Umbilical cord (tissue), 1 donor: ENCODE results near the gene P2RX5. TPM values are rescaled to one million over a fixed set of nuclear protein-coding genes. Genes with fewer than 3 reads are reported as not detected.

Source experiments
- total RNA-seq: library from RNA; depleted of rRNA; stranded (reverse); fragments of >200 nt; gene quantifications from one replicate; pipeline ENCODE4 v1.2.3, GENCODE V29; 2014; ENCODE audit warnings: low replicate concordance; ENCODE audit not compliant: insufficient read depth

P2RX5 gene
- total RNA-seq, 1 donor from 2014 or later: 0.24 TPM

Other genes with a start within 250 kb of the P2RX5 start
- gene SPATA22, start 224.3 kb downstream of the P2RX5 start, total RNA-seq: 1.2 TPM
- 6.3 TPM for gene ASPA, start 220.2 kb downstream of the P2RX5 start, total RNA-seq
- 8.9 TPM for gene TRPV3, start 138.3 kb downstream of the P2RX5 start, total RNA-seq
- gene TRPV1, start 86.7 kb downstream of the P2RX5 start, total RNA-seq: 25.5 TPM
- 9.4 TPM for gene SHPK, start 59.9 kb downstream of the P2RX5 start, total RNA-seq
- gene CTNS, start 59.4 kb downstream of the P2RX5 start, total RNA-seq: 12.0 TPM
- 59.0 TPM for gene TAX1BP3, start 27.6 kb downstream of the P2RX5 start, total RNA-seq
- gene EMC6, start 27.3 kb downstream of the P2RX5 start, total RNA-seq: 15.6 TPM
- 0.48 TPM for gene HASPIN, start 27.7 kb upstream of the P2RX5 start, total RNA-seq
- gene ITGAE, start 105.0 kb upstream of the P2RX5 start, total RNA-seq: 0.48 TPM
- 20.7 TPM for gene NCBP3, start 150.1 kb upstream of the P2RX5 start, total RNA-seq
- 19.3 TPM for gene CAMKK1, start 196.9 kb upstream of the P2RX5 start, total RNA-seq
- gene P2RX1, start 220.3 kb upstream of the P2RX5 start, total RNA-seq: 44.5 TPM